BLaER1 treated with 17β-estradiol and CSF1 and Interleukin-3, amounts not matched to agents 10 nM and 100 nM (cell line): ENCODE measurements around the gene PSORS1C1.

Experiments
- H3K27ac ChIP-seq, 11 experiments: shearing (Covaris generic); formaldehyde crosslinking; 2 replicates each; pipeline ENCODE4 v1.8.1; 2022
- H3K27me3 ChIP-seq, 11 experiments: shearing (Covaris generic); formaldehyde crosslinking; 2 replicates each; pipeline ENCODE4 v1.8.1; 2022
- H3K36me3 ChIP-seq, 11 experiments: shearing (Covaris generic); formaldehyde crosslinking; 2 replicates each; pipeline ENCODE4 v1.8.1; 2022
- H3K4me1 ChIP-seq, 10 experiments: shearing (Covaris generic); formaldehyde crosslinking; 2 replicates each; pipeline ENCODE4 v1.8.1; 2022
- H3K4me2 ChIP-seq, 11 experiments: shearing (Covaris generic); formaldehyde crosslinking; 2 replicates each; pipeline ENCODE4 v1.8.1; 2022
- H3K4me3 ChIP-seq, 10 experiments: shearing (Covaris generic); formaldehyde crosslinking; 2 replicates each; pipeline ENCODE4 v1.8.1; 2022
- H3K9ac ChIP-seq, 11 experiments: shearing (Covaris generic); formaldehyde crosslinking; 2 replicates each; pipeline ENCODE4 v1.8.1; 2022
- H3K9me3 ChIP-seq, 11 experiments: shearing (Covaris generic); formaldehyde crosslinking; replicated peaks in 1 of 11; 2 replicates each; pipeline ENCODE4 v1.8.1; 2022
- H4K20me1 ChIP-seq, 11 experiments: shearing (Covaris generic); formaldehyde crosslinking; 2 replicates each; pipeline ENCODE4 v1.8.1; 2022
- Cebpa-rat ChIP-seq, 11 experiments: shearing (Covaris generic); IDR thresholded peaks; 2 replicates each; pipeline ENCODE4 v1.8.1; 2022

The PSORS1C1 gene

GRCh38 chr6:31092238-31092637 is 22.4 kb upstream of the PSORS1C1 start:
- H3K27me3 ChIP-seq: no peaks in the 10 kb centered on the region
- H3K27ac ChIP-seq: no peak overlapping the region
- H3K9ac ChIP-seq: no peak overlapping the region
- H3K4me1 ChIP-seq: peaks cover 26 to 46% (median 36%) of the 10 kb centered on the region in 10 experiments
- H3K9me3 ChIP-seq: no peaks in the 10 kb centered on the region
- TF ChIP-seq Cebpa-rat (IDR thresholded peaks at IDR 0.05): no peak
- H3K4me2 ChIP-seq: no peak overlapping the region
- no peaks in the 10 kb centered on the region for H3K36me3 ChIP-seq
- no peaks in the 10 kb centered on the region for H4K20me1 ChIP-seq
- no peak overlapping the region for H3K4me3 ChIP-seq

GRCh38 chr6:31092769-31093505 is 21.7 kb upstream of the PSORS1C1 start:
- Histone ChIP-seq H3K9ac (no peak overlapping the region), H3K4me2 (no peak overlapping the region)

GRCh38 chr6:31094389-31094881 is 20.2 kb upstream of the PSORS1C1 start:
- TF ChIP-seq Cebpa-rat (IDR thresholded peaks at IDR 0.05): no peak
- Histone ChIP-seq H3K9me3 (no peaks in the 10 kb centered on the region), H3K9ac (peak overlapping the region in 5 of 11 experiments; percentile 19 to 62 (median 54); a peak in 8 of 22 replicates), H3K4me1 (peaks cover 31 to 49% (median 37%) of the 10 kb centered on the region in 10 experiments), H4K20me1 (no peaks in the 10 kb centered on the region), H3K36me3 (no peaks in the 10 kb centered on the region), H3K4me2 (peak overlapping the region; percentile 50 to 94 (median 80)), H3K27me3 (no peaks in the 10 kb centered on the region), H3K4me3 (0 out of 20 replicates have a peak overlapping the region, but pooled peaks of 2 of the 10 experiments have one; percentile 4 to 11), H3K27ac (peak overlapping the region in 8 of 11 experiments; percentile 14 to 80 (median 68); a peak in 15 of 22 replicates)

More at GRCh38 chr6:31092769-31093505, 21.7 kb upstream of the PSORS1C1 start:
- Histone ChIP-seq H3K4me1 (peaks cover 31 to 49% (median 37%) of the 10 kb centered on the region in 10 experiments), H4K20me1 (no peaks in the 10 kb centered on the region), H3K27me3 (no peaks in the 10 kb centered on the region), H3K4me3 (no peak overlapping the region), H3K36me3 (no peaks in the 10 kb centered on the region), H3K9me3 (no peaks in the 10 kb centered on the region), H3K27ac (no peak overlapping the region; a peak in 1 of 22 replicates)
- TF ChIP-seq Cebpa-rat (IDR thresholded peaks at IDR 0.05): no peak

GRCh38 chr6:31096215-31096614 is 18.4 kb upstream of the PSORS1C1 start:
- H3K9me3 ChIP-seq: no peaks in the 10 kb centered on the region
- no peaks in the 10 kb centered on the region for H4K20me1 ChIP-seq
- H3K27ac ChIP-seq: no peak overlapping the region
- peak overlapping the region in 9 of 11 experiments; percentile 12 to 85 (median 34); a peak in 11 of 22 replicates for H3K4me2 ChIP-seq
- no peak overlapping the region for H3K9ac ChIP-seq
- no peak for TF ChIP-seq Cebpa-rat (IDR thresholded peaks at IDR 0.05)
- peaks cover 31 to 49% (median 37%) of the 10 kb centered on the region in 10 experiments for H3K4me1 ChIP-seq
- no peaks in the 10 kb centered on the region for H3K36me3 ChIP-seq
- H3K4me3 ChIP-seq: no peak overlapping the region
- H3K27me3 ChIP-seq: no peaks in the 10 kb centered on the region

GRCh38 chr6:31096656-31097055 is 17.9 kb upstream of the PSORS1C1 start:
- no peaks in the 10 kb centered on the region for H3K27me3 ChIP-seq
- no peak overlapping the region for H3K4me3 ChIP-seq
- no peak overlapping the region for H3K9ac ChIP-seq
- H3K9me3 ChIP-seq: no peaks in the 10 kb centered on the region
- H3K27ac ChIP-seq: no peak overlapping the region
- H3K36me3 ChIP-seq: no peaks in the 10 kb centered on the region
- H3K4me2 ChIP-seq: peak overlapping the region in 9 of 11 experiments; percentile 15 to 85 (median 29); a peak in 9 of 22 replicates
- no peaks in the 10 kb centered on the region for H4K20me1 ChIP-seq
- H3K4me1 ChIP-seq: peaks cover 31 to 49% (median 35%) of the 10 kb centered on the region in 10 experiments
- TF ChIP-seq Cebpa-rat (IDR thresholded peaks at IDR 0.05): no peak

- Histone ChIP-seq H3K4me1 (peaks cover 31 to 42% (median 34%) of the 10 kb centered on the region in 10 experiments), H3K9me3 (no peaks in the 10 kb centered on the region), H3K27ac (no peak overlapping the region), H3K27me3 (no peaks in the 10 kb centered on the region), H4K20me1 (no peaks in the 10 kb centered on the region), H3K9ac (no peak overlapping the region), H3K4me3 (no peak overlapping the region), H3K36me3 (no peaks in the 10 kb centered on the region), H3K4me2 (no peak overlapping the region)
- TF ChIP-seq Cebpa-rat (IDR thresholded peaks at IDR 0.05): no peak
Observed at GRCh38 chr6:31098449-31098938, 16.1 kb upstream of the PSORS1C1 start.

GRCh38 chr6:31103136-31103535 is 11.5 kb upstream of the PSORS1C1 start:
- Histone ChIP-seq H3K9me3 (no peaks in the 10 kb centered on the region), H3K36me3 (no peaks in the 10 kb centered on the region), H3K27ac (no peak overlapping the region), H3K9ac (no peak overlapping the region), H3K27me3 (no peaks in the 10 kb centered on the region), H3K4me2 (no peak overlapping the region), H3K4me1 (no peaks in the 10 kb centered on the region), H3K4me3 (no peak overlapping the region), H4K20me1 (no peaks in the 10 kb centered on the region)
- TF ChIP-seq Cebpa-rat (IDR thresholded peaks at IDR 0.05): no peak

- Histone ChIP-seq H3K4me2 (no peak overlapping the region), H3K4me3 (no peak overlapping the region), H3K36me3 (no peaks in the 10 kb centered on the region), H3K9me3 (no peaks in the 10 kb centered on the region), H4K20me1 (peaks cover 0 to 3% (median 0%) of the 10 kb centered on the region in 11 experiments; a peak in 1 of 22 replicates), H3K4me1 (peaks cover 0 to 13% (median 0%) of the 10 kb centered on the region in 10 experiments; a peak in 6 of 20 replicates), H3K9ac (no peak overlapping the region), H3K27ac (no peak overlapping the region), H3K27me3 (no peaks in the 10 kb centered on the region)
- TF ChIP-seq Cebpa-rat (IDR thresholded peaks at IDR 0.05): no peak
Observed at GRCh38 chr6:31107052-31107451, 7.5 kb upstream of the PSORS1C1 start.

- Histone ChIP-seq H3K4me3 (no peak overlapping the region), H3K27ac (no peak overlapping the region)
Observed at GRCh38 chr6:31110825-31111582, 3.6 kb upstream of the PSORS1C1 start.

More at GRCh38 chr6:31110825-31111582, 3.6 kb upstream of the PSORS1C1 start:
- peaks cover 0 to 28% (median 0%) of the 10 kb centered on the region in 10 experiments; a peak in 7 of 20 replicates for H3K4me1 ChIP-seq
- no peak for TF ChIP-seq Cebpa-rat (IDR thresholded peaks at IDR 0.05)
- no peaks in the 10 kb centered on the region for H3K36me3 ChIP-seq
- no peaks in the 10 kb centered on the region for H3K9me3 ChIP-seq
- H3K9ac ChIP-seq: no peak overlapping the region
- no peaks in the 10 kb centered on the region for H3K27me3 ChIP-seq
- H4K20me1 ChIP-seq: peaks cover 0 to 3% (median 0%) of the 10 kb centered on the region in 11 experiments; a peak in 1 of 22 replicates
- H3K4me2 ChIP-seq: no peak overlapping the region
